MM.1S (cell line): Measurements from ENCODE around the gene RBM17.

Experiments used
- CTCF ChIP-seq: fragments of 300-600 bp; sonication (generic); IDR thresholded peaks from 2 replicates; pipeline ENCODE4 v1.5.1; 2016; ENCODE audit warnings: antibody characterized with exemption, low read length, mixed read lengths
- EZH2 ChIP-seq: fragments of 300-600 bp; sonication (generic); optimal IDR thresholded peaks from 2 replicates; pipeline ENCODE3; 2017; ENCODE audit warnings: low read depth, mild to moderate bottlenecking, antibody characterized with exemption, low read length, mixed read lengths

GRCh38 chr10:6082496-6083395, 6.1 kb upstream of the RBM17 start:
- TF ChIP-seq CTCF = no peak
- no peak for TF ChIP-seq EZH2
